Epithelial cell of esophagus (primary cell): ENCODE data around the gene TBC1D21.

Experiments
- DNase-seq: peaks from one replicate; pipeline ENCODE4 v3.0.0; 2010; ENCODE audit warnings: low read depth
- H3K4me3 ChIP-seq: 2 replicates; pipeline ENCODE4 v1.5.1; 2011; ENCODE audit warnings: mild to moderate bottlenecking, low read length, control low read depth
- CTCF ChIP-seq: IDR thresholded peaks from 2 replicates; pipeline ENCODE4 v1.5.1; 2011; ENCODE audit warnings: low read depth, mild to moderate bottlenecking, low read length, control low read depth, inconsistent platforms; ENCODE audit not compliant: insufficient read depth; ENCODE audit errors: missing control alignments

Gene TBC1D21

GRCh38 chr15:73918784-73919183 is 45.4 kb downstream of the TBC1D21 start:
- no peak for DNase-seq
- no peak overlapping the region for H3K4me3 ChIP-seq
- TF ChIP-seq CTCF, result no peak

GRCh38 chr15:73919706-73920105 is 46.3 kb downstream of the TBC1D21 start:
- no peak for DNase-seq
- H3K4me3 ChIP-seq, result no peak overlapping the region
- TF ChIP-seq CTCF, result no peak

GRCh38 chr15:73921254-73921925 is 48.0 kb downstream of the TBC1D21 start:
- H3K4me3 ChIP-seq, result no peak overlapping the region
- no peak for DNase-seq
- TF ChIP-seq CTCF, result no peak

GRCh38 chr15:73922186-73923151 is 49.1 kb downstream of the TBC1D21 start:
- H3K4me3 ChIP-seq, result no peak overlapping the region
- no peak for TF ChIP-seq CTCF
- DNase-seq, result no peak

- no peak for TF ChIP-seq CTCF
- H3K4me3 ChIP-seq, result no peak overlapping the region
Observed at GRCh38 chr15:73923156-73923487, 49.8 kb downstream of the TBC1D21 start.

GRCh38 chr15:73923488-73924164 is 50.3 kb downstream of the TBC1D21 start:
- DNase-seq, result no peak
- H3K4me3 ChIP-seq, result no peak overlapping the region
- TF ChIP-seq CTCF, result no peak

More at GRCh38 chr15:73923156-73923487, 49.8 kb downstream of the TBC1D21 start:
- no peak for DNase-seq
